Inflammatory macrophage treated with lipopolysaccharide for 1 hour (primary cell): ENCODE results near the gene ACYP2.

ENCODE experiments used
- DNase-seq, 2 donors: peaks; one replicate each; pipeline ENCODE4 v3.0.0-alpha.2; 2020 to 2022

ACYP2 gene

GRCh38 chr2:54330926-54331835 is 215.8 kb downstream of the ACYP2 start:
- DNase-seq = no peak

- no peak for DNase-seq
Observed at GRCh38 chr2:54332386-54332785, 217.0 kb downstream of the ACYP2 start.

GRCh38 chr2:54336136-54336976 is 220.9 kb downstream of the ACYP2 start:
- DNase-seq = no peak

GRCh38 chr2:54336977-54337255 is 221.5 kb downstream of the ACYP2 start:
- no peak for DNase-seq

GRCh38 chr2:54341656-54342055 is 226.2 kb downstream of the ACYP2 start:
- no peak for DNase-seq

GRCh38 chr2:54342603-54343002 is 227.2 kb downstream of the ACYP2 start:
- no peak for DNase-seq

GRCh38 chr2:54347622-54348021 is 232.2 kb downstream of the ACYP2 start:
- no peak for DNase-seq

- DNase-seq = no peak
Observed at GRCh38 chr2:54348646-54349045, 233.2 kb downstream of the ACYP2 start.

- DNase-seq = no peak
Observed at GRCh38 chr2:54350426-54350825, 235.0 kb downstream of the ACYP2 start.

- no peak for DNase-seq
Observed at GRCh38 chr2:54353216-54353615, 237.8 kb downstream of the ACYP2 start.
